IMR-90 (cell line): ENCODE measurements around the gene OAF. TPM values are rescaled to one million over a fixed set of nuclear protein-coding genes. Genes with fewer than 3 reads are reported as not detected.

Experiments used
- ATAC-seq: fragments of 200-7000 bp; cut with Tn5 transposase; 2 replicates; pipeline ENCODE4 v1.9.1; 2020; ENCODE audit warnings: low read depth, mild to moderate bottlenecking, moderate library complexity
- BruUV-seq: library from RNA; stranded (reverse); fragments of 400-500 nt; replicated peaks from 2 replicates; lab custom pipeline; 2021; lab: Mats Ljungman, UMichigan
- CTCF ChIA-PET: fragments of 300-600 bp; formaldehyde crosslinking; extraction: SDS; loops from one replicate; lab custom pipeline; 2021; ENCODE audit warnings: antibody characterized with exemption; lab: Yijun Ruan, JAX
- POLR2A ChIA-PET: fragments of 300-600 bp; sonication (Branson Sonifier 250); formaldehyde crosslinking; loops from one replicate; lab custom pipeline; 2022; ENCODE audit warnings: antibody characterized with exemption; ENCODE audit not compliant: unreplicated experiment; lab: Charles Lee
- DNase-seq: peaks from one replicate; pipeline ENCODE4 v3.0.0; 2013
- H2AFZ ChIP-seq: replicated peaks from 2 replicates; pipeline ENCODE3; 2013; ENCODE audit warnings: low read length, mild to moderate bottlenecking; ENCODE audit not compliant: poor library complexity
- H2AK5ac ChIP-seq: 2 replicates; pipeline ENCODE4 v1.6.1; 2013; ENCODE audit warnings: low read depth, low read length, inconsistent platforms
- H2AK9ac ChIP-seq: replicated peaks from 2 replicates; pipeline ENCODE3; 2013; ENCODE audit warnings: mild to moderate bottlenecking, low read depth, low read length, moderate library complexity; ENCODE audit not compliant: poor library complexity
- H2BK120ac ChIP-seq: 2 replicates; pipeline ENCODE4 v1.6.1; 2013; ENCODE audit warnings: low read depth, low read length, inconsistent platforms
- H2BK15ac ChIP-seq: 3 replicates; pipeline ENCODE4 v1.6.1; 2013; ENCODE audit warnings: low read depth, low read length, inconsistent platforms
- H2BK20ac ChIP-seq: 2 replicates; pipeline ENCODE4 v1.6.1; 2013; ENCODE audit warnings: low read depth, mild to moderate bottlenecking, inconsistent platforms, low read length, moderate library complexity
- H2BK5ac ChIP-seq: 2 replicates; pipeline ENCODE4 v1.6.1; 2013; ENCODE audit warnings: mild to moderate bottlenecking, low read depth, low read length, inconsistent platforms; ENCODE audit not compliant: poor library complexity, severe bottlenecking
- H3K14ac ChIP-seq: replicated peaks from 2 replicates; pipeline ENCODE4 v1.6.1; 2013; ENCODE audit warnings: low read depth, low read length, inconsistent platforms
- H3K18ac ChIP-seq: 2 replicates; pipeline ENCODE4 v1.6.1; 2013; ENCODE audit warnings: low read depth, low read length, control low read depth
- H3K23ac ChIP-seq: 2 replicates; pipeline ENCODE4 v1.6.1; 2013; ENCODE audit warnings: low read depth, low read length, inconsistent platforms
- H3K27ac ChIP-seq: 2 replicates; pipeline ENCODE4 v1.5.1; 2013; ENCODE audit warnings: mild to moderate bottlenecking, control low read depth, low read length; ENCODE audit not compliant: insufficient read depth
- H3K27me3 ChIP-seq: 2 replicates; pipeline ENCODE4 v1.6.1; 2013; ENCODE audit warnings: low read length; ENCODE audit not compliant: control insufficient read depth, insufficient read depth
- H3K36me3 ChIP-seq: 2 replicates; pipeline ENCODE4 v1.6.1; 2013; ENCODE audit warnings: low read length, mixed read lengths; ENCODE audit not compliant: control insufficient read depth, insufficient read depth
- H3K4ac ChIP-seq: 2 replicates; pipeline ENCODE4 v1.6.1; 2013; ENCODE audit warnings: low read depth, low read length, inconsistent platforms
- H3K4me1 ChIP-seq: 2 replicates; pipeline ENCODE4 v1.6.1; 2013; ENCODE audit warnings: low read length, mixed read lengths; ENCODE audit not compliant: control insufficient read depth, insufficient read depth
- H3K4me2 ChIP-seq: 2 replicates; pipeline ENCODE4 v1.6.1; 2013; ENCODE audit warnings: low read depth, mild to moderate bottlenecking, control low read depth, low read length, moderate library complexity
- H3K4me3 ChIP-seq: 2 replicates; pipeline ENCODE4 v1.5.1; 2013; ENCODE audit warnings: low read depth, mild to moderate bottlenecking, control low read depth, low read length, moderate library complexity; ENCODE audit not compliant: insufficient read depth
- H3K56ac ChIP-seq: 2 replicates; pipeline ENCODE4 v1.6.1; 2013; ENCODE audit warnings: low read length, inconsistent platforms; ENCODE audit not compliant: insufficient read depth; ENCODE audit errors: extremely low read depth
- H3K79me1 ChIP-seq, 2 experiments: 2 replicates each; pipeline ENCODE4 v1.6.1; 2013; ENCODE audit warnings: low read length in 2 of 2, inconsistent platforms in 1 of 2, low read depth in 1 of 2
- H3K9ac ChIP-seq: 2 replicates; pipeline ENCODE4 v1.6.1; 2013; ENCODE audit warnings: low read depth, low read length, control low read depth
- H3K9me1 ChIP-seq: 2 replicates; pipeline ENCODE4 v1.6.1; 2013; ENCODE audit warnings: low read length, inconsistent platforms; ENCODE audit not compliant: insufficient read depth
- H3K9me3 ChIP-seq: 2 replicates; pipeline ENCODE4 v1.6.1; 2013; ENCODE audit warnings: low read length; ENCODE audit not compliant: control insufficient read depth, insufficient read depth
- H4K20me1 ChIP-seq: 2 replicates; pipeline ENCODE4 v1.6.1; 2013; ENCODE audit warnings: low read length, inconsistent platforms; ENCODE audit not compliant: insufficient read depth
- H4K5ac ChIP-seq: 2 replicates; pipeline ENCODE4 v1.6.1; 2013; ENCODE audit warnings: mild to moderate bottlenecking, low read depth, low read length, control low read depth
- H4K8ac ChIP-seq, 2 experiments: 2 replicates each; pipeline ENCODE4 v1.6.1; 2013; ENCODE audit warnings: low read depth in 2 of 2, low read length in 2 of 2, control low read depth in 1 of 2, inconsistent platforms in 1 of 2
- H4K91ac ChIP-seq: 2 replicates; pipeline ENCODE4 v1.6.1; 2013; ENCODE audit warnings: low read depth, low read length, inconsistent platforms; ENCODE audit not compliant: insufficient read depth
- BHLHE40 ChIP-seq: fragments of 150-350 bp; IDR thresholded peaks from 2 replicates; pipeline ENCODE4 v1.6.1; 2016; ENCODE audit warnings: mild to moderate bottlenecking, low read depth, low read length
- CEBPB ChIP-seq: IDR thresholded peaks from 2 replicates; pipeline ENCODE4 v1.6.1; 2012; ENCODE audit warnings: low read depth, low read length, improper control_type of control experiment
- CHD1 ChIP-seq: IDR thresholded peaks from 2 replicates; pipeline ENCODE4 v1.6.1; 2012; ENCODE audit warnings: low read depth, low read length, improper control_type of control experiment
- ELK1 ChIP-seq: fragments of 150-350 bp; IDR thresholded peaks from 2 replicates; pipeline ENCODE4 v1.6.1; 2016; ENCODE audit warnings: low read depth, mild to moderate bottlenecking, low read length, moderate library complexity, borderline replicate concordance
- FOS ChIP-seq: fragments of 150-350 bp; IDR thresholded peaks from 2 replicates; pipeline ENCODE4 v1.6.1; 2016; ENCODE audit warnings: low read depth, low read length
- MAFK ChIP-seq: IDR thresholded peaks from 2 replicates; pipeline ENCODE4 v1.6.1; 2012; ENCODE audit warnings: low read depth, low read length, improper control_type of control experiment
- MAZ ChIP-seq: IDR thresholded peaks from 2 replicates; pipeline ENCODE4 v1.6.1; 2012; ENCODE audit warnings: low read depth, mild to moderate bottlenecking, low read length, improper control_type of control experiment, moderate library complexity, borderline replicate concordance
- MXI1 ChIP-seq: IDR thresholded peaks from 2 replicates; pipeline ENCODE4 v1.6.1; 2012; ENCODE audit warnings: low read depth, mild to moderate bottlenecking, low read length, moderate library complexity, borderline replicate concordance
- NFE2L2 ChIP-seq: fragments of 150-350 bp; IDR thresholded peaks from 2 replicates; pipeline ENCODE4 v1.6.1; 2016; ENCODE audit warnings: low read depth, mild to moderate bottlenecking, low read length
- POLR2A ChIP-seq: IDR thresholded peaks from 2 replicates; pipeline ENCODE4 v1.6.1; 2012; ENCODE audit warnings: mild to moderate bottlenecking, low read depth, low read length
- RAD21 ChIP-seq: IDR thresholded peaks from 2 replicates; pipeline ENCODE4 v1.6.1; 2012; ENCODE audit warnings: low read length, improper control_type of control experiment
- RCOR1 ChIP-seq: IDR thresholded peaks from 2 replicates; pipeline ENCODE4 v1.6.1; 2012; ENCODE audit warnings: mild to moderate bottlenecking, low read length, improper control_type of control experiment; ENCODE audit not compliant: insufficient replicate concordance
- RFX5 ChIP-seq: IDR thresholded peaks from 2 replicates; pipeline ENCODE4 v1.8.0; 2012; ENCODE audit warnings: low read depth, mild to moderate bottlenecking, low read length, moderate library complexity
- SMC3 ChIP-seq: fragments of 150-350 bp; IDR thresholded peaks from 2 replicates; pipeline ENCODE4 v1.6.1; 2016; ENCODE audit warnings: low read depth, mild to moderate bottlenecking, antibody characterized with exemption, low read length, moderate library complexity
- USF2 ChIP-seq: fragments of 150-350 bp; IDR thresholded peaks from 2 replicates; pipeline ENCODE4 v1.6.1; 2017; ENCODE audit warnings: mild to moderate bottlenecking, antibody characterized with exemption, low read length, low read depth
- WGBS, 2 experiments: methylation state at CpG; one replicate each; pipeline versions ENCODE4 v1.1.5 to v1.1.7; 2013; ENCODE audit warnings: missing lambda C conversion rate in 2 of 2; ENCODE audit not compliant: insufficient read length in 1 of 2; ENCODE audit errors: extremely low coverage in 2 of 2; 5-methylcytosine and 5-hydroxymethylcytosine counted together
- dilution Hi-C: fragments of 300-500 bp; cut with HindIII; formaldehyde crosslinking; loops from one replicate; pipeline ENCODE4 v1.14.3; 2018; ENCODE audit warnings: low sequenced_read_pairs; ENCODE audit not compliant: unreplicated experiment
- in situ Hi-C: fragments of 300-500 bp; cut with MboI; formaldehyde crosslinking; loops from 3 replicates; pipeline ENCODE4 v1.14.3; 2019; ENCODE audit warnings: low sequenced_read_pairs, inconsistent platforms, mixed read lengths
- intact Hi-C: fragments of 100-400 bp; cut with micrococcal nuclease; formaldehyde crosslinking; loops from 2 replicates; pipeline ENCODE4 v1.10.0; 2022
- polyA plus RNA-seq, 3 experiments: library from polyadenylated mRNA; depleted of rRNA; stranded (reverse); fragments of >200 nt; gene quantifications; 2 replicates each; pipeline ENCODE4 v1.2.3, GENCODE V29; 2012; ENCODE audit warnings: low replicate concordance in 1 of 3
- total RNA-seq: library from RNA; depleted of rRNA; stranded (reverse); fragments of >200 nt; gene quantifications from 2 replicates; pipeline ENCODE4 v1.2.3, GENCODE V29; 2012

The OAF gene
- total and polyA plus RNA-seq, 2 of the 4 experiments (the other 2 are of a cell fraction): 9.9 to 42.0 TPM

GRCh38 chr11:120195601-120196320 lies 15.1 kb upstream of the OAF start:
- CTCF ChIA-PET: interaction anchor here (1.3 kb wide), 1 partner anchor 104 kb away, joined by 3 read pairs; no protein-coding TSS in a partner anchor
- Histone ChIP-seq H4K20me1 (no peaks in the 10 kb centered on the region), H2BK5ac (no peak overlapping the region), H3K9me3 (no peaks in the 10 kb centered on the region), H3K4me2 (no peak overlapping the region), H3K27ac (no peak overlapping the region), H3K36me3 (no peaks in the 10 kb centered on the region), H3K4ac (no peak overlapping the region), H3K4me3 (no peak overlapping the region), H2BK120ac (no peak overlapping the region), H3K79me1 (no peaks in the 10 kb centered on the region), H2BK20ac (no peak overlapping the region), H2AFZ (no peak overlapping the region), H3K4me1 (no peaks in the 10 kb centered on the region), H3K56ac (no peak overlapping the region), H4K8ac (no peak overlapping the region), H4K5ac (no peak overlapping the region), H2AK9ac (no peak overlapping the region), H3K27me3 (peaks cover 69% of the 10 kb centered on the region), H2BK15ac (no peak overlapping the region), H2AK5ac (no peak overlapping the region), H3K18ac (no peak overlapping the region), H3K23ac (no peak overlapping the region), H3K14ac (no peak overlapping the region), H3K9ac (no peak overlapping the region), H3K9me1 (no peaks in the 10 kb centered on the region), H4K91ac (no peak overlapping the region)
- in situ Hi-C loops (no loop called here), dilution Hi-C loops (no loop called here), intact Hi-C loops (no loop called here)
- POLR2A ChIA-PET: interaction anchor here (0.7 kb wide), 1 partner anchor 59 kb away, joined by 6 read pairs; no protein-coding TSS in a partner anchor
- WGBS, 2 experiments: 46% methylated on average over 6 of the region's 13 CpGs; no CpG with 5 or more reads in 1 of the 2 experiments
- DNase-seq (no peak), ATAC-seq (no peak)
- no TSS peak for BruUV-seq
- TF ChIP-seq RFX5: no peak
- no peak for TF ChIP-seq USF2
- TF ChIP-seq NFE2L2: no peak
- TF ChIP-seq MAZ: no peak
- no peak for TF ChIP-seq RCOR1
- TF ChIP-seq MAFK: no peak
- no peak for TF ChIP-seq ELK1
- no peak for TF ChIP-seq CHD1
- TF ChIP-seq POLR2A: no peak
- TF ChIP-seq CEBPB: no peak
- no peak for TF ChIP-seq SMC3
- TF ChIP-seq BHLHE40: no peak
- TF ChIP-seq RAD21: no peak
- no peak for TF ChIP-seq FOS
- TF ChIP-seq MXI1: no peak
